Prostate gland (tissue), 2 donors: ENCODE results near the gene LDLRAD4. TPM values are rescaled to one million over a fixed set of nuclear protein-coding genes. Genes with fewer than 3 reads are reported as not detected.

ENCODE experiments used
- DNase-seq: peaks from one replicate; pipeline ENCODE4 v3.0.0-alpha.2; 2019; ENCODE audit warnings: low spot score
- H3K27ac ChIP-seq, 2 donors: fragments of 200-600 bp; sonication (generic); 2 replicates each; pipeline ENCODE4 v1.5.1; 2017 to 2019
- H3K27me3 ChIP-seq: fragments of 200-600 bp; sonication (generic); replicated peaks from 2 replicates; pipeline ENCODE4 v1.5.1; 2019; ENCODE audit not compliant: insufficient read depth
- H3K36me3 ChIP-seq, 2 donors: fragments of 200-600 bp; sonication (generic); 1 replicate in 1 of 2; 2 replicates in 1 of 2; pipeline versions ENCODE4 v1.5.1 to v1.8.1; 2017 to 2019
- H3K4me1 ChIP-seq: fragments of 200-600 bp; sonication (generic); replicated peaks from 2 replicates; pipeline ENCODE4 v1.5.1; 2019
- H3K4me3 ChIP-seq, 2 donors: fragments of 200-600 bp; sonication (generic); 2 replicates each; pipeline ENCODE4 v1.5.1; 2017 to 2019
- H3K9me3 ChIP-seq: fragments of 200-600 bp; sonication (generic); 2 replicates; pipeline ENCODE4 v1.5.1; 2017
- CTCF ChIP-seq, 4 experiments: fragments of 200-600 bp in 2 of 4; fragments of 450-650 bp in 2 of 4; sonication (generic) in 2 of 4; IDR thresholded peaks; 1 replicate in 3 of 4; 2 replicates in 1 of 4; pipeline ENCODE4 v1.5.1; 2016 to 2019; ENCODE audit warnings: antibody characterized with exemption in 4 of 4, mild to moderate bottlenecking in 2 of 4, moderate library complexity in 2 of 4
- POLR2A ChIP-seq: fragments of 450-650 bp; IDR thresholded peaks from one replicate; pipeline ENCODE4 v1.6.1; 2016; ENCODE audit warnings: antibody characterized with exemption, mild to moderate bottlenecking
- POLR2AphosphoS5 ChIP-seq: sonication (generic); formaldehyde crosslinking; IDR thresholded peaks from one replicate; pipeline ENCODE4 v1.6.1; 2017; ENCODE audit warnings: antibody characterized with exemption
- WGBS: methylation state at CpG from one replicate; pipeline ENCODE4 v1.1.5; 2018; 5-methylcytosine and 5-hydroxymethylcytosine counted together
- intact Hi-C: fragments of 100-400 bp; cut with DNase I; formaldehyde crosslinking; loops from one replicate; pipeline ENCODE4 v1.14.2; 2022
- total RNA-seq, 2 donors: library from RNA; depleted of rRNA; stranded (reverse); fragments of >200 nt; gene quantifications; one replicate each; pipeline ENCODE4 v1.1.0, GENCODE V29; 2016

The LDLRAD4 gene
- total RNA-seq, 2 donors from 2014 or later = 59.9 to 107 TPM

- no peak for DNase-seq
- H3K9me3 ChIP-seq = no peaks in the 10 kb centered on the region
- H3K4me3 ChIP-seq = no peak overlapping the region
- no peaks in the 10 kb centered on the region for H3K27me3 ChIP-seq
- WGBS = 70% methylated on average over 19 of the region's 19 CpGs
- H3K4me1 ChIP-seq = no peaks in the 10 kb centered on the region
- H3K27ac ChIP-seq = no peak overlapping the region
- TF ChIP-seq POLR2AphosphoS5 = no peak
- TF ChIP-seq CTCF (IDR thresholded peaks at IDR 0.05) = no peak
- TF ChIP-seq POLR2A = no peak
- no peaks in the 10 kb centered on the region for H3K36me3 ChIP-seq
- intact Hi-C loops = loop anchor here (2.0 kb wide), 1 partner anchor 74 kb away; no protein-coding TSS in a partner anchor
Observed at GRCh38 chr18:13318731-13319501, 100.4 kb downstream of the LDLRAD4 start.

- 52% methylated on average over 4 of the region's 4 CpGs for WGBS
- no peaks in the 10 kb centered on the region for H3K9me3 ChIP-seq
- no peak for TF ChIP-seq POLR2AphosphoS5
- TF ChIP-seq POLR2A = no peak
- TF ChIP-seq CTCF (IDR thresholded peaks at IDR 0.05) = no peak
- no peak overlapping the region for H3K4me3 ChIP-seq
- intact Hi-C loops = loop anchor here (2.0 kb wide), 1 partner anchor 73 kb away; no protein-coding TSS in a partner anchor
- H3K36me3 ChIP-seq = no peaks in the 10 kb centered on the region
- no peaks in the 10 kb centered on the region for H3K4me1 ChIP-seq
- no peaks in the 10 kb centered on the region for H3K27me3 ChIP-seq
- no peak overlapping the region for H3K27ac ChIP-seq
- no peak for DNase-seq
Observed at GRCh38 chr18:13319629-13320028, 101.1 kb downstream of the LDLRAD4 start.

- H3K9me3 ChIP-seq = no peaks in the 10 kb centered on the region
- no peak for DNase-seq
- H3K4me1 ChIP-seq = no peaks in the 10 kb centered on the region
- intact Hi-C loops = no loop called here
- 60% methylated on average over 8 of the region's 8 CpGs for WGBS
- TF ChIP-seq POLR2AphosphoS5 (no peak), POLR2A (no peak), CTCF (IDR thresholded peaks at IDR 0.05) (no peak)
- H3K4me3 ChIP-seq = no peak overlapping the region
- no peaks in the 10 kb centered on the region for H3K27me3 ChIP-seq
- H3K27ac ChIP-seq = no peak overlapping the region
- no peaks in the 10 kb centered on the region for H3K36me3 ChIP-seq
Observed at GRCh38 chr18:13320096-13320495, 101.5 kb downstream of the LDLRAD4 start.

- intact Hi-C loops = no loop called here
- TF ChIP-seq CTCF (IDR thresholded peaks at IDR 0.05) (no peak), POLR2A (no peak), POLR2AphosphoS5 (no peak)
- 89% methylated on average over 15 of the region's 17 CpGs for WGBS
- H3K27me3 ChIP-seq = no peaks in the 10 kb centered on the region
- no peaks in the 10 kb centered on the region for H3K36me3 ChIP-seq
- no peak for DNase-seq
- H3K4me1 ChIP-seq = no peaks in the 10 kb centered on the region
- no peak overlapping the region for H3K27ac ChIP-seq
- H3K9me3 ChIP-seq = no peaks in the 10 kb centered on the region
- no peak overlapping the region for H3K4me3 ChIP-seq
Observed at GRCh38 chr18:13320891-13321425, 102.4 kb downstream of the LDLRAD4 start.

- no peaks in the 10 kb centered on the region for H3K4me1 ChIP-seq
- 60% methylated on average over 1 of the region's 1 CpG for WGBS
- no peak for TF ChIP-seq POLR2AphosphoS5
- no peak for TF ChIP-seq POLR2A
- no peak for TF ChIP-seq CTCF (IDR thresholded peaks at IDR 0.05)
- H3K27me3 ChIP-seq = no peaks in the 10 kb centered on the region
- intact Hi-C loops = no loop called here
- no peak for DNase-seq
- no peaks in the 10 kb centered on the region for H3K36me3 ChIP-seq
- H3K27ac ChIP-seq = no peak overlapping the region
- no peaks in the 10 kb centered on the region for H3K9me3 ChIP-seq
- H3K4me3 ChIP-seq = no peak overlapping the region
Observed at GRCh38 chr18:13321923-13322322, 103.4 kb downstream of the LDLRAD4 start.
